Trophoblast cell (in vitro differentiated cells and primary cell): ENCODE results near the gene ABCB9.

ENCODE experiments used
- DNase-seq, 2 donors: peaks; one replicate each; pipeline ENCODE4 v3.0.0-alpha.2; 2016
- H2AFZ ChIP-seq: 2 replicates; pipeline ENCODE4 v1.6.1; 2013; ENCODE audit warnings: low read length, moderate library complexity, mild to moderate bottlenecking; ENCODE audit not compliant: insufficient read depth, poor library complexity
- H2AK5ac ChIP-seq: 2 replicates; pipeline ENCODE4 v1.6.1; 2013; ENCODE audit warnings: mild to moderate bottlenecking, low read length
- H2BK120ac ChIP-seq: 2 replicates; pipeline ENCODE4 v1.6.1; 2013; ENCODE audit warnings: low read length, mild to moderate bottlenecking, moderate library complexity; ENCODE audit not compliant: insufficient read depth, poor library complexity
- H2BK12ac ChIP-seq: 2 replicates; pipeline ENCODE4 v1.6.1; 2013; ENCODE audit warnings: mild to moderate bottlenecking, low read length, moderate library complexity
- H2BK5ac ChIP-seq: 2 replicates; pipeline ENCODE4 v1.6.1; 2013; ENCODE audit warnings: low read length, low read depth, moderate library complexity, mild to moderate bottlenecking; ENCODE audit not compliant: poor library complexity
- H3K14ac ChIP-seq: 2 replicates; pipeline ENCODE4 v1.6.1; 2013; ENCODE audit warnings: mild to moderate bottlenecking, low read length
- H3K18ac ChIP-seq: 2 replicates; pipeline ENCODE4 v1.6.1; 2013; ENCODE audit warnings: mild to moderate bottlenecking, low read length
- H3K23ac ChIP-seq: 2 replicates; pipeline ENCODE4 v1.6.1; 2013; ENCODE audit warnings: low read length
- H3K27ac ChIP-seq: 2 replicates; pipeline ENCODE4 v1.5.1; 2013; ENCODE audit warnings: low read depth, mild to moderate bottlenecking, inconsistent platforms, low read length, moderate library complexity
- H3K27me3 ChIP-seq: 2 replicates; pipeline ENCODE4 v1.6.1; 2013; ENCODE audit warnings: inconsistent platforms, mild to moderate bottlenecking, low read length, moderate library complexity; ENCODE audit not compliant: insufficient read depth
- H3K36me3 ChIP-seq, 2 experiments: 1 replicate in 1 of 2; 2 replicates in 1 of 2; pipeline ENCODE4 v1.6.1; 2013; ENCODE audit warnings: low read length in 2 of 2, mild to moderate bottlenecking in 2 of 2, moderate library complexity in 1 of 2; ENCODE audit not compliant: insufficient read depth in 2 of 2, control insufficient read depth in 1 of 2
- H3K4ac ChIP-seq: 2 replicates; pipeline ENCODE4 v1.6.1; 2013; ENCODE audit warnings: low read depth, mild to moderate bottlenecking, low read length, moderate library complexity
- H3K4me1 ChIP-seq, 2 experiments: 1 replicate in 1 of 2; 2 replicates in 1 of 2; pipeline ENCODE4 v1.6.1; 2013; ENCODE audit warnings: low read length in 2 of 2, mild to moderate bottlenecking in 2 of 2, moderate library complexity in 1 of 2; ENCODE audit not compliant: insufficient read depth in 2 of 2, control insufficient read depth in 1 of 2
- H3K4me2 ChIP-seq: 2 replicates; pipeline ENCODE4 v1.6.1; 2013; ENCODE audit warnings: inconsistent platforms, mild to moderate bottlenecking, low read length, moderate library complexity
- H3K4me3 ChIP-seq: 2 replicates; pipeline ENCODE4 v1.5.1; 2013; ENCODE audit warnings: mild to moderate bottlenecking, low read depth, low read length, inconsistent platforms
- H3K79me1 ChIP-seq: one replicate; pipeline ENCODE4 v1.6.1; 2013; ENCODE audit warnings: low read length
- H3K79me2 ChIP-seq: 2 replicates; pipeline ENCODE4 v1.6.1; 2013; ENCODE audit warnings: low read length, mild to moderate bottlenecking; ENCODE audit not compliant: control insufficient read depth, insufficient read depth, poor library complexity
- H3K9ac ChIP-seq: 2 replicates; pipeline ENCODE4 v1.6.1; 2013; ENCODE audit warnings: mild to moderate bottlenecking, low read length
- H3K9me3 ChIP-seq: 2 replicates; pipeline ENCODE4 v1.6.1; 2013; ENCODE audit warnings: low read depth, mild to moderate bottlenecking, control low read depth, inconsistent platforms, low read length; ENCODE audit not compliant: insufficient read depth
- H4K12ac ChIP-seq: 2 replicates; pipeline ENCODE4 v1.6.1; 2013; ENCODE audit warnings: low read depth, mild to moderate bottlenecking, low read length, moderate library complexity
- H4K8ac ChIP-seq: 2 replicates; pipeline ENCODE4 v1.6.1; 2013; ENCODE audit warnings: low read depth, mild to moderate bottlenecking, low read length, moderate library complexity
- H4K91ac ChIP-seq: one replicate; pipeline ENCODE4 v1.6.1; 2013; ENCODE audit warnings: low read depth, mild to moderate bottlenecking, low read length, moderate library complexity
- WGBS: extraction: QIAGEN DNeasy Blood & Tissue Kit; methylation state at CpG from one replicate; pipeline ENCODE4 v1.1.7; 2013; ENCODE audit warnings: missing lambda C conversion rate; ENCODE audit not compliant: insufficient read length, insufficient coverage; ENCODE audit errors: extremely low coverage; 5-methylcytosine and 5-hydroxymethylcytosine counted together

Gene ABCB9

GRCh38 chr12:123004287-123004686 is 38.0 kb upstream of the ABCB9 start:
- no peak overlapping the region for H4K12ac ChIP-seq
- no peaks in the 10 kb centered on the region for H3K27me3 ChIP-seq
- no peak overlapping the region for H3K18ac ChIP-seq
- H3K14ac ChIP-seq = no peak overlapping the region
- no peaks in the 10 kb centered on the region for H3K79me1 ChIP-seq
- H2AK5ac ChIP-seq = no peak overlapping the region
- H3K36me3 ChIP-seq = peaks cover 0 to 4% of the 10 kb centered on the region in 2 experiments
- no peak overlapping the region for H3K4me2 ChIP-seq
- H2BK5ac ChIP-seq = no peak overlapping the region
- H2AFZ ChIP-seq = no peak overlapping the region
- H3K23ac ChIP-seq = no peak overlapping the region
- H3K4me1 ChIP-seq = no peaks in the 10 kb centered on the region
- H2BK120ac ChIP-seq = no peak overlapping the region
- no peak overlapping the region for H4K91ac ChIP-seq
- no peak overlapping the region for H3K4ac ChIP-seq
- no peak overlapping the region for H3K4me3 ChIP-seq
- no peaks in the 10 kb centered on the region for H3K79me2 ChIP-seq
- no peak overlapping the region for H3K9ac ChIP-seq
- no peak overlapping the region for H4K8ac ChIP-seq
- H3K27ac ChIP-seq = no peak overlapping the region
- no peak for DNase-seq
- WGBS = no CpG with 5 or more reads among the region's 14 CpGs
- no peak overlapping the region for H2BK12ac ChIP-seq
- H3K9me3 ChIP-seq = no peaks in the 10 kb centered on the region

GRCh38 chr12:123003257-123003656 is 37.0 kb upstream of the ABCB9 start:
- Histone ChIP-seq H2AK5ac (no peak overlapping the region), H4K91ac (no peak overlapping the region), H3K27me3 (no peaks in the 10 kb centered on the region), H4K8ac (no peak overlapping the region), H3K79me1 (no peaks in the 10 kb centered on the region), H3K27ac (no peak overlapping the region), H3K14ac (no peak overlapping the region), H2AFZ (no peak overlapping the region), H2BK12ac (no peak overlapping the region), H3K9me3 (no peaks in the 10 kb centered on the region), H2BK5ac (no peak overlapping the region), H3K79me2 (no peaks in the 10 kb centered on the region), H3K4ac (no peak overlapping the region), H3K4me3 (no peak overlapping the region), H2BK120ac (no peak overlapping the region), H4K12ac (no peak overlapping the region), H3K9ac (no peak overlapping the region), H3K4me2 (no peak overlapping the region), H3K18ac (no peak overlapping the region), H3K36me3 (peaks cover 0 to 4% of the 10 kb centered on the region in 2 experiments), H3K23ac (no peak overlapping the region), H3K4me1 (no peaks in the 10 kb centered on the region)
- no CpG with 5 or more reads among the region's 6 CpGs for WGBS
- no peak for DNase-seq

- Histone ChIP-seq H3K4me2 (no peak overlapping the region), H2BK5ac (no peak overlapping the region), H4K12ac (no peak overlapping the region), H3K27me3 (no peaks in the 10 kb centered on the region), H3K18ac (no peak overlapping the region), H4K8ac (no peak overlapping the region), H2BK12ac (no peak overlapping the region), H4K91ac (no peak overlapping the region), H2AFZ (no peak overlapping the region), H3K4ac (no peak overlapping the region), H3K9me3 (no peaks in the 10 kb centered on the region), H3K23ac (no peak overlapping the region), H3K36me3 (peaks cover 2 to 4% of the 10 kb centered on the region in 2 experiments), H3K79me1 (no peaks in the 10 kb centered on the region), H3K4me3 (no peak overlapping the region), H2BK120ac (no peak overlapping the region), H3K9ac (no peak overlapping the region), H2AK5ac (no peak overlapping the region), H3K79me2 (no peaks in the 10 kb centered on the region), H3K14ac (no peak overlapping the region), H3K27ac (no peak overlapping the region), H3K4me1 (peaks cover 0 to 2% of the 10 kb centered on the region in 2 experiments)
- WGBS = no CpG with 5 or more reads among the region's 3 CpGs
- DNase-seq = no peak
These were observed 35.2 kb upstream of the ABCB9 start for GRCh38 chr12:123001464-123001863.

- H3K9me3 ChIP-seq = no peaks in the 10 kb centered on the region
- no CpG with 5 or more reads among the region's 10 CpGs for WGBS
- no peak overlapping the region for H3K4me3 ChIP-seq
- H3K23ac ChIP-seq = no peak overlapping the region
- no peak overlapping the region for H3K27ac ChIP-seq
- no peak overlapping the region for H3K4ac ChIP-seq
- no peak overlapping the region for H3K9ac ChIP-seq
- DNase-seq = no peak
- H2BK5ac ChIP-seq = no peak overlapping the region
- H3K4me1 ChIP-seq = peaks cover 2 to 4% of the 10 kb centered on the region in 2 experiments
- no peaks in the 10 kb centered on the region for H3K79me2 ChIP-seq
- no peaks in the 10 kb centered on the region for H3K27me3 ChIP-seq
- no peak overlapping the region for H4K8ac ChIP-seq
- H2BK12ac ChIP-seq = no peak overlapping the region
- H3K36me3 ChIP-seq = peaks cover 2 to 4% of the 10 kb centered on the region in 2 experiments
- no peak overlapping the region for H3K18ac ChIP-seq
- no peak overlapping the region for H2AFZ ChIP-seq
- no peak overlapping the region for H3K4me2 ChIP-seq
- H2BK120ac ChIP-seq = no peak overlapping the region
- no peak overlapping the region for H3K14ac ChIP-seq
- H3K79me1 ChIP-seq = no peaks in the 10 kb centered on the region
- H4K12ac ChIP-seq = no peak overlapping the region
- no peak overlapping the region for H4K91ac ChIP-seq
- no peak overlapping the region for H2AK5ac ChIP-seq
These were observed 34.3 kb upstream of the ABCB9 start for GRCh38 chr12:123000578-123000977.
